OCI-LY7 (cell line): ENCODE data around the gene CCDC178. TPM values are rescaled to one million over a fixed set of nuclear protein-coding genes. Genes with fewer than 3 reads are reported as not detected.

Experiments used
- BruUV-seq: library from RNA; stranded (reverse); fragments of 400-500 nt; replicated peaks from 2 replicates; lab custom pipeline; 2021; lab: Mats Ljungman, UMichigan
- CTCF ChIA-PET: fragments of 300-600 bp; sonication (Branson Sonifier 250); formaldehyde crosslinking; loops from one replicate; lab custom pipeline; 2022; ENCODE audit warnings: antibody characterized with exemption; ENCODE audit not compliant: unreplicated experiment; lab: Charles Lee
- POLR2A ChIA-PET: fragments of 300-600 bp; sonication (Branson Sonifier 250); formaldehyde crosslinking; loops from one replicate; lab custom pipeline; 2022; ENCODE audit warnings: antibody characterized with exemption; lab: Charles Lee
- DNase-seq: peaks from one replicate; pipeline ENCODE4 v3.0.0-alpha.2; 2015; ENCODE audit warnings: low spot score
- H2AFZ ChIP-seq: fragments of 200-600 bp; sonication (generic), shearing (Covaris generic); 2 replicates; pipeline ENCODE4 v1.6.1; 2014; ENCODE audit warnings: mild to moderate bottlenecking, antibody characterized with exemption, low read length, moderate library complexity
- H3K27ac ChIP-seq: fragments of 200-600 bp; sonication (generic); 2 replicates; pipeline ENCODE4 v1.5.1; 2014; ENCODE audit warnings: mixed run types, low read depth, mild to moderate bottlenecking, moderate library complexity, low read length, inconsistent platforms; ENCODE audit not compliant: poor library complexity, severe bottlenecking
- H3K36me3 ChIP-seq: fragments of 200-600 bp; sonication (generic); 2 replicates; pipeline ENCODE4 v1.6.1; 2014; ENCODE audit warnings: mild to moderate bottlenecking, antibody characterized with exemption, low read length, moderate library complexity, mixed read lengths; ENCODE audit not compliant: insufficient read depth
- H3K4me1 ChIP-seq: fragments of 200-600 bp; sonication (generic); 2 replicates; pipeline ENCODE4 v1.5.1; 2014; ENCODE audit warnings: mild to moderate bottlenecking, low read length; ENCODE audit not compliant: insufficient read depth, poor library complexity, severe bottlenecking
- H3K4me2 ChIP-seq: fragments of 200-600 bp; sonication (generic); 2 replicates; pipeline ENCODE4 v1.6.1; 2014; ENCODE audit warnings: mild to moderate bottlenecking, low read length
- H3K4me3 ChIP-seq: fragments of 200-600 bp; sonication (generic); 2 replicates; pipeline ENCODE4 v1.5.1; 2014; ENCODE audit warnings: mild to moderate bottlenecking, low read depth, low read length; ENCODE audit not compliant: poor library complexity, severe bottlenecking
- H3K79me2 ChIP-seq: fragments of 200-600 bp; sonication (generic); 2 replicates; pipeline ENCODE4 v1.6.1; 2016; ENCODE audit warnings: low read depth, mild to moderate bottlenecking, low read length, moderate library complexity, mixed read lengths; ENCODE audit not compliant: insufficient read depth
- H3K9me2 ChIP-seq: fragments of 200-600 bp; sonication (generic); 2 replicates; pipeline ENCODE4 v1.6.1; 2016; ENCODE audit warnings: mild to moderate bottlenecking, low read length, mixed read lengths; ENCODE audit not compliant: insufficient read depth
- H3K9me3 ChIP-seq: fragments of 200-600 bp; sonication (generic); 2 replicates; pipeline ENCODE4 v1.6.1; 2014; ENCODE audit warnings: mild to moderate bottlenecking, mixed run types, low read length, mixed read lengths
- H4K20me1 ChIP-seq: fragments of 200-600 bp; sonication (generic); 2 replicates; pipeline ENCODE4 v1.6.1; 2014; ENCODE audit warnings: mild to moderate bottlenecking, antibody characterized with exemption, low read length, moderate library complexity, mixed read lengths; ENCODE audit not compliant: insufficient read depth
- EZH2phosphoT487 ChIP-seq: fragments of 200-600 bp; sonication (generic); IDR thresholded peaks from 2 replicates; pipeline ENCODE4 v1.6.1; 2018; ENCODE audit warnings: low read depth, borderline replicate concordance, mild to moderate bottlenecking, mixed run types, antibody characterized with exemption, low read length, moderate library complexity, mixed read lengths
- intact Hi-C: fragments of 100-400 bp; cut with micrococcal nuclease; formaldehyde crosslinking; loops from one replicate; pipeline ENCODE4 v1.10.0; 2022; ENCODE audit not compliant: unreplicated experiment
- total RNA-seq, 2 experiments: library from RNA; depleted of rRNA in 1 of 2; stranded (reverse); fragments of >200 nt in 1 of 2; shearing (Covaris generic) in 1 of 2; gene quantifications; 2 replicates each; pipeline ENCODE4 v1.2.3, GENCODE V29; 2014 to 2022
- TF ChIP-seq, protein P1 (sequence below): fragments of 200-600 bp; sonication (generic); conservative IDR thresholded peaks from 2 replicates; pipeline ENCODE4 v1.5.1; 2014; ENCODE audit warnings: mild to moderate bottlenecking, antibody characterized with exemption, low read length, moderate library complexity, mixed read lengths

The CCDC178 gene
- total RNA-seq, 2 experiments from 2014 or later, result not detected

DNA sequence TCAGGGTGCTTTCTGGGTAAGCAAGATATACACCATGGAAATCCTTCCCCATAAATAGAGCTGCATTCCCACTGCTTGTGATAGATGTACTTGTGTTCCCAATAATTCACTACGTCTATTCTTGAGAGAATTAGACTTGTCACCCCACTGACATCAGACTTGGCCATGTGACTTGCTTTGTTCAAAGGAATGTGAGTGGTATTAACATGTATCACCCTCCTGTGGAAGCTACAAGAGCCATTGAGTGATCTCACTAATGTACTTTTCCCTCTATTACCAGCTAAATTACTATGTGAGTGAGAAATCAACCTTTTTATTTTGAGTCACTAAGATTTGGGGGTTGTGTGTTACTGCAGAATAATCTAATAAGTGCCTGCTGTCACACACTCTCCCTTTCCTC lies 176.0 kb downstream of the CCDC178 start:
- DNase-seq, result no peak
- intact Hi-C loops, result no loop called here
- POLR2A ChIA-PET, result no interaction called here

DNA sequence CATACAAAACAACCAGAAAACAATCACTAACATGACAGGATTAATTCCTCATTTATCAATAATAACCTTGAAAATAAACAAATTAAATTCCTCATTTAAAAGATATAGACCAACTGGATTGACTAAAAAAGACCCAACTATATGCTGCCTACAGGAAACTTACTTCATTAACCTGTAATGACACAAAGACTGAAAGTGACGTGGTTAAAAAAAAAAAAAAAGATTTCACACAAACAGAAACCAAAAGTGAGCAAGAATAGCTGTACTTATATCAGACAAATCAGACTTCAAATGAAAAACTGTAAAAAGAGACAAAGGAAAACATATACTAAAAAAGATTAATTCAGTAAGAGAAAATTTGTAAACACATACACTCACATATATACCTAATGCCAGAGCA lies 201.2 kb downstream of the CCDC178 start:
- Histone ChIP-seq H4K20me1 (no peaks in the 10 kb centered on the region), H3K4me1 (no peaks in the 10 kb centered on the region), H3K79me2 (no peaks in the 10 kb centered on the region), H3K9me2 (no peaks in the 10 kb centered on the region), H3K36me3 (no peaks in the 10 kb centered on the region), H3K27ac (no peak overlapping the region), H3K4me2 (no peak overlapping the region), H3K4me3 (no peak overlapping the region), H3K9me3 (no peaks in the 10 kb centered on the region), H2AFZ (no peak overlapping the region)
- POLR2A ChIA-PET, result no interaction called here
- DNase-seq, result no peak
- CTCF ChIA-PET, result no interaction called here
- intact Hi-C loops, result loop anchor here (10.0 kb wide), 3 partner anchors 256 to 1546 kb away; no protein-coding TSS in a partner anchor
- BruUV-seq, result no TSS peak
- TF ChIP-seq EZH2phosphoT487, result no peak
- TF ChIP-seq, protein P1, sequence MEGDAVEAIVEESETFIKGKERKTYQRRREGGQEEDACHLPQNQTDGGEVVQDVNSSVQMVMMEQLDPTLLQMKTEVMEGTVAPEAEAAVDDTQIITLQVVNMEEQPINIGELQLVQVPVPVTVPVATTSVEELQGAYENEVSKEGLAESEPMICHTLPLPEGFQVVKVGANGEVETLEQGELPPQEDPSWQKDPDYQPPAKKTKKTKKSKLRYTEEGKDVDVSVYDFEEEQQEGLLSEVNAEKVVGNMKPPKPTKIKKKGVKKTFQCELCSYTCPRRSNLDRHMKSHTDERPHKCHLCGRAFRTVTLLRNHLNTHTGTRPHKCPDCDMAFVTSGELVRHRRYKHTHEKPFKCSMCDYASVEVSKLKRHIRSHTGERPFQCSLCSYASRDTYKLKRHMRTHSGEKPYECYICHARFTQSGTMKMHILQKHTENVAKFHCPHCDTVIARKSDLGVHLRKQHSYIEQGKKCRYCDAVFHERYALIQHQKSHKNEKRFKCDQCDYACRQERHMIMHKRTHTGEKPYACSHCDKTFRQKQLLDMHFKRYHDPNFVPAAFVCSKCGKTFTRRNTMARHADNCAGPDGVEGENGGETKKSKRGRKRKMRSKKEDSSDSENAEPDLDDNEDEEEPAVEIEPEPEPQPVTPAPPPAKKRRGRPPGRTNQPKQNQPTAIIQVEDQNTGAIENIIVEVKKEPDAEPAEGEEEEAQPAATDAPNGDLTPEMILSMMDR, result no peak

More for the DNA sequence above, 176.0 kb downstream of the CCDC178 start:
- H4K20me1 ChIP-seq, result no peaks in the 10 kb centered on the region
- no peak overlapping the region for H3K4me2 ChIP-seq
- no peak overlapping the region for H3K4me3 ChIP-seq
- H3K36me3 ChIP-seq, result no peaks in the 10 kb centered on the region
- BruUV-seq, result no TSS peak
- CTCF ChIA-PET, result no interaction called here
- no peak for TF ChIP-seq EZH2phosphoT487
- TF ChIP-seq, protein P1, result no peak
- H3K9me3 ChIP-seq, result no peaks in the 10 kb centered on the region
- no peak overlapping the region for H3K27ac ChIP-seq
- H3K9me2 ChIP-seq, result no peaks in the 10 kb centered on the region
- no peaks in the 10 kb centered on the region for H3K79me2 ChIP-seq
- H3K4me1 ChIP-seq, result no peaks in the 10 kb centered on the region
- no peak overlapping the region for H2AFZ ChIP-seq

DNA sequence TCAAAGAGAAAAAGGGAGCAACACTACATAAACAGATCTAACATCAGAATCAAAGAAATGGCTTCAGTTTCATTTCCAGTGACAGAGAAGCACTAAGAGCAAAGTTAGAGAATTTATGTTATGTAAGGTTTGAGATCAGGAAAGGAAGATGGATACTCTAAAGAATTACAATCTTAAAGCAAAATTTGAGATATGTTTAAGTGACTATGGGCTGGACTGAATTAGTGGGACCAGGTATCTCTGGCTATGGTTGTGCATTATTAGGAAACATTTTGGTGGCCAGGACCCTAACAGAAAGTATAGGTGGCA lies 208.2 kb downstream of the CCDC178 start:
- H3K27ac ChIP-seq, result no peak overlapping the region
- BruUV-seq, result no TSS peak
- no peak for DNase-seq
- no peaks in the 10 kb centered on the region for H3K79me2 ChIP-seq
- H4K20me1 ChIP-seq, result no peaks in the 10 kb centered on the region
- ChIA-PET POLR2A (no interaction called here), CTCF (no interaction called here)
- peak overlapping the region; percentile 82; the same call in 1 of the 2 replicates for H2AFZ ChIP-seq
- H3K4me1 ChIP-seq, result no peaks in the 10 kb centered on the region
- H3K9me2 ChIP-seq, result no peaks in the 10 kb centered on the region
- H3K4me3 ChIP-seq, result no peak overlapping the region
- H3K9me3 ChIP-seq, result no peaks in the 10 kb centered on the region
- no peaks in the 10 kb centered on the region for H3K36me3 ChIP-seq
- peak overlapping the region; percentile 34; the same call in 1 of the 2 replicates for H3K4me2 ChIP-seq
- intact Hi-C loops, result loop anchor here (10.0 kb wide), 3 partner anchors 263 to 1553 kb away; no protein-coding TSS in a partner anchor
- TF ChIP-seq, protein P1, result peak; percentile 19; the same call in 1 of the 2 replicates
- no peak for TF ChIP-seq EZH2phosphoT487
